ENCODE results near the gene TMEM186. TPM values are rescaled to one million over a fixed set of nuclear protein-coding genes. Genes with fewer than 3 reads are reported as not detected.
"Not testable (repeated sequence)": the region's sequence is repeated elsewhere in the genome, so short reads cannot be mapped to it uniquely, and the experiment has no call there.

Gene TMEM186
- polyA plus RNA-seq, 10 donors, result 8.5 to 11.7 (median 9.6) TPM

DNA sequence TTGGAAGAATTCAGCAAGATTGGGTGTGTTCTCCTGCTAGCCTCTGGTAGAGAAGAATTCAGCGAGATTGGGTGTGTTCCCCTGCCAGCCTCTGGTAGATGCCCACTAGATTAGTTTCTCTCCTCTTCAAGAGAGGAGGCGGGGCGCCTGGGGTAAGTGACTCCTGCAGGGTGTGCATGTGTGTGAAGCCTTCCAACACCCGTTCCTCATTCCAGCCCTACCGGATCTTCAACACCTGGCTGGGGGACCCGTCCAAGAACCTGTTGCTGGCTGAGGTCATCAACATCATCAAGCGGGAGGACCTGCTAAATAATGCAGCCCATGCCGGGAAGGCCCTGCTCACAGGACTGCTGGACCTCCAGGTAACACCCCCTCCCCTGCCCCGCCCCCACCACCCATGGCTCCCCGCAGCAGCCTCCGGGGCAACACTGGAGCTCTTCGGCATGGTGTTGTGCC is 21.3 kb downstream of the TMEM186 start:
- DNase-seq, result no peak

DNA sequence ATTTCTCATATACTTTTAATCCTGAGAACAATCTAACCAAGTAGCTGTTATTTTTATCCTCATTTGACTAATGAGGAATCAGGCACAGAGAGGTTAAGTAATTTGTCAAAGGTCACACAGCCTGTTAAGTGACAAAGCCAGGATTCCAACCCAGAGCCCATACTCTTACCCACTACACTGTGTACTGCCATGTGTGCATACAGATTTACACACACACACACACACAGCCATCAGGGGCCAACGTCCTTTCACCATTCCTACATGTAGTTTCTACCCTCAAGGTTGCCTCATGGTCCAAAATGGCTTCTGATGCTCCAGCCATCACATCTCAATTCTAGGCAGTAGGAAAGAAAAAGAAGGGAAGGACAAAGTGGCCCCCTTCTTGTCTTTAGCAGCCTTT is 22.1 kb downstream of the TMEM186 start:
- DNase-seq, result no peak

DNA sequence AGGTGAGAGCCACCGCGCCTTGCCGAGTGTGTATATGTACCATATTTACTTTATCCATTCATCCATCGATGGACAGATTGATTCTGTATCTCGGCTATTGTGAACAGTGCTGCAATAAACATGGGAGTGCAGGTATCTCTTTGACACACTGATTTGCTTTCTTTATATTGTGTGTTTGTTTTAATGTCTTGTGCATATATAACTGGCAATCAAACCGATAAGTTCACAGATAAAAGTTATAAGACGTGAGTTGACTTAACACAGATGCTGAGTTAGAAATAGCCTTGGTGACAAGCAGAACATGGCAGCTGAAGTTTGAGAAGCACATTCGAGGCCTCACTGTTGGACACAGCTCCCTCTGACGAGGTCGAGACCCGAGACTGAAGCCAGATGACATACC is 23.2 kb downstream of the TMEM186 start:
- DNase-seq, result no peak

DNA sequence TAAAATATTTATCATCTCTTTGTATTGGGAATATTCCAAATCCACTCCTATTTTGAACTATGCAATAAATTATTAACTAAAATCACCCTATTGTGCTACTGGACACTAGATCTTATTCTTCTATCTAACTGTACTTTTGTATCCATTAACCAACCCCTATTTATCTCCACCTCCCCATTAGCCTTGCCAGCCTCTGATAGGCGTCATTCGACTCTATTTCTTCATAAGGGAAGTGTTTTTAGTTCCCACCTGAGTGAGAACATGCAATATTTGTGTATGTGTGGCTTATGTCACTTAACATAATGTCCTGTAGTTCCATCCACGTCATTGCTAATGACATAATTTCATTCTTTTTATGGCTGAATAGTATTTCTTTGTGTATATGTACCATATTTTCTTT is 23.9 kb downstream of the TMEM186 start:
- no peak for DNase-seq

DNA sequence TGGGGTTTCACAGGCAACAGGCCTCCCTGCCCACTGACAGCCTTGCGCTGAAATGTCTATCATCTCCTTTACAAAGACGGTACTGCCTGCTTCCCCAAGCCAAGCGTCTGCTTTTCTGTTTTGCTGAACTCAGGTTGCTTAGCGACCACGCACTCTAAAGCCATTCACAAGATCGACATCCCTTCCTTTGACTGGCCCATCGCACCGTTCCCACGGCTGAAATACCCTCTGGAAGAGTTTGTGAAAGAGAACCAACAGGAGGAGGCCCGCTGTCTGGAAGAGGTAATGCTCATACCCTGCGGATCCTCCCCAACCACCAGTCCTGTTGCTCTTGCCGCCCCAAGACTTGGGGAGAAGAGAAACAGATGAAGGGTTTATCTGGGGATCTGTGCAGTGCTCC is 28.7 kb downstream of the TMEM186 start:
- no peak for DNase-seq

DNA sequence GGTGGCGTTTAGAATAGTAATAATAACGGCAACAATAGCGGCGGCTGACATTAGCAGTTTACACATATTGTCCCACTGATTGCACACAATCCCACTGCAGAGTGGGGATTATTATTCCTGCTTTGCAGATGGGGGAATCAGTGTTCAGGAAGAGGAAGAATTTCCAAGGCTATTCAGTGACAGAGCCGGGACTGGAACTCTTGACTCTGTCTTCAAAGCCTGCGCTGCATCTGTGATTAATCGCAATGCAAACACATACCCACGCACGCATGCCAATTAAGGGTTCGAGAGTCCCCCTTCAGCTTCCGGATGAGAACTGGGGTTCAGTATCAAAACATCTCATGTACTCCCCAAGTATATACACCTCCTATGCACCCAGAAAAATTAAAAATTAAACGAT is 29.2 kb downstream of the TMEM186 start:
- DNase-seq, result no peak

DNA sequence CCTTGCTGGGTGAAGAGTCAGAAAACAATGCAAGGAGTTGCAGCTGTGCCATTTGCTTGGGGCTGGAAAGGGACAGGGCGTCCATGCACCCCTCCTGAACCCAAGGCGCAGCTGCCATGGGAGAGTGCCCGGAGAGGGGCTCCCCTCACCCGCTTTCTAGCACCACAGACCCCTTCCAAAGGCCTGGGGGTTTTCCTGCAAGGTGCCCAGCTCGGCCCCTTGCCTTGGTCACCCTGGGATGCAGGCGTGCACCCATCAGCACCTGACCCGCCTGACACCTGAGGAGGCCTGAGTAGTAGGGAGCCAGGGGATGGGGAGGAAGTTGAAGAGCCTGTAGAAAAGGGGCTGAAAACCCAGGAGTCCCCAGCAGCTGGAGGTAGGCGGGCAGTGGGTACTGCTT is 30.3 kb downstream of the TMEM186 start:
- DNase-seq, result no peak

DNA sequence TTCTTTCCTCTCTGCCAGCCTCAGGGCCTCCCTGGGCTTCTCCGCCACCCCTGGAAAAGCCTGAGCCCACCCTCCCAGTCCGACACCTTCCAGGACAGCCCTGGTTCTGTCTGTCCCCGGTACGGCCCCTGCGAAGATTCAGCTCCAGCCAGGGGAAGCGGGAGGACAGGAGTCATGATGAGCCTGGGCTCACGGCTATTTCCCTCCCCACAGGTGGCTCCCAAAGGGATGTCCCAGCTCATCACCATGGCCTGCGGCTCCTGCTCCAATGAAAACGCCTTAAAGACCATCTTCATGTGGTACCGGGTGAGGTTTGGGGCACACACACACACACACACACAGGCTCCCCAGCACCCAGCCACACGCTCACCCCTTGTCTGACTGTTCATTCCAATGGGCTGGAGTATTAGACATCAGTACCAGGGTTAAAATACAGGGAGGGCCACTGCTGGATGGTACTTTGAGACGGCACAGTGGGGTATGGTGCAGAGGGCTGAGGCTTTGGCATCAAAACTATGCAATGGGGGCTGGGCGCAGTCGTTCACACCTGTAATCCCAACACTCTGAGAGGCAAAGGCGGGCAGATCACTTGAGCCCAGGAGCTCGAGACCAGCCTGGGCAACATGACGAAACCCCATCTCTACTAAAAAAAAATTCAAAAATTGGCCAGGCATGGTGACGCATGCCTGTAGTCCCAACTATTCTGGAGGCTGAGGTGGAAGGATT is 32.8 kb downstream of the TMEM186 start:
- no peak for DNase-seq

DNA sequence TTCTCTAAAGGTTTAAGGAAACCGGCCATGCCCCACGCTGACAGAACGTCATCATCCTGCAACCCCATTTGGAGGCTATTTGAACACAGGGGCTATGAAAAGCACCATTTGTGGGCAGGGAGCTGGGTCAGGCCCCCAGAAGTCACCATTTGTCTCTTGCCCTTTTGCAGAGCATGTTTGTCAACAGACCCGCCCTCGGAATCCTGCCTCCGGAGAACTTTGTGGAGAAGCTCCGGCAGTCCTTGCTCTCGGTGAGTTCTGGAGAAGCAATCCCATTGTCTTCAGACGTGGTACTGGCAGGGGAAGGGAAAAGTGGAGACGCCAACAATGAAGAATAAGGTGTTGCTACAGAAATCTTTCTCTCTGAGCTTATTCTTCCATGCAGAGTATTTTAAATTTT is 33.5 kb downstream of the TMEM186 start:
- no peak for DNase-seq

DNA sequence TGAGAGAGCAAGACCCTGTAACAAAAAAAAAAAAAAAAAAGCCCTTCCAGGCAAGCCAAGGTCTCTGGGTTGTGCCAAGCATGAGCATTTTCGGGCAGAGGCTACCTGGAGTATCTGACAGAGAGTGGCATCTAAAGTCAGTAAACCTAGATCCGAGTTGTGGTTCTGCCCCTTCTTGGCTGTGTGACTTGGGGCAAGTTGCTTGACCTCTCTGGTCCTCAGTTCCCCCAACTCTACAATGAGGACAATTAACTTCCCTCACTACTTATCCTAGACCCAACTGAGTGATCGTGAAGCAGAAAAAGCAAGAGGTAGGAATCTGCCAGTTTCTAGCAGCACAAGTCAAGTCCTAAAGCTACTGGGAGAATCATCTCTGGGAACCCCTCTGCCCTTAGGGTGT is 34.4 kb downstream of the TMEM186 start:
- DNase-seq, result no peak

DNA sequence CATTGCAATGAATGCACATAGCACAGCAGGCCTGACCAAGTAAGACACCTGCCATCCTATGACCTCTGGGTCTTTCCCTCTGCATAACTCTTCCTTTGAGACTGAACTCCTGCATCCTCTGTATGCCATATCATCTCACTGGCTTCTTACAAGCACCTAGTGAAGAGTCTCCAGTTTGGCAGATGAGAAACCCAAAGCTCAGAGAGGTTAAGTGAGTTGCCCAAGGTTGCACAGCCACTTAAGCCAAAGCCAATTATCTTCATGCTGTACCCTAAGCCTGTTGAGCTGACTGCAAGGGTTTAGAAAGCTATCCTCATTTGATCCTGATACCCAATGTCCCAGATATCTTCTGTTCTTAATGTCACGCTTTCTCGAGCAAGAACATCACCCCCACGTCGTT is 35.2 kb downstream of the TMEM186 start:
- DNase-seq, result no peak

DNA sequence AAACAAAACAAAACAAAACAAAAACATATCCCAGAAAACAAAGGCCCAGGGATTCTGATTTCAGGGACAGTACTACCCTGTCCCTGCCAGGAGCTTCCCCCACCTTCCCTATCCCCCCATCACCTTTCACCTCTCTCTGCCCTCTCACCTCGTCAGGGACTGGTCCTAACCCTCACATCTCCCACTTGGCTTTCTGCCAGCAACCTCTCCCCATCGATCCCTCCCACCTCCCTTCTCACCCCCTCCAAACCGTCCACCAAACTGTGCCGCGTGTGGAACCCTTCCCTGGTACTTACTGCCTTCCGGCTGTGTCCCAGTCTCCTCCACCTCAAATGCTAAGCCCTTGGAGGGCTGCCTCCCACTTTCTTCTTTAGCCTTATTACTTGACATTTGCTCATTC is 36.4 kb downstream of the TMEM186 start:
- DNase-seq, result no peak

DNA sequence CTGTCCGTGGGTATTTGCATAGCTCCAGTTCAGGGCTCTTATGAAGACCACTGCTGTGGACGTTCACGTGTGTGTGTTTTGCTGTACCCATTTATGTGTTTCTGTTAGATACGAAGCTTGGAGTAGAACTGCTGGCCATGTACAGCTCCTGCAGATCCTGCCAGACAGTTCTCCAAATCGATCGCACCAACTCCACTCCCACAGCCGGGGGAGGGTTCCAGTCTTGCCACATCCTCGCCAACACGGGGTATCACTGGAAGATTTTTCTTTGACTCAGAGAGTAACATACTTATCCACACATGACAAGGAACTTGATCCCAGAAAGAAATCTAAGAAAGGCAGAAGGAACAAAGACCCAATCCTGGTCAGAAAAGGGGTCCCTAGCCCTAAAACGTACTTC is 37.4 kb downstream of the TMEM186 start:
- DNase-seq, result no peak

DNA sequence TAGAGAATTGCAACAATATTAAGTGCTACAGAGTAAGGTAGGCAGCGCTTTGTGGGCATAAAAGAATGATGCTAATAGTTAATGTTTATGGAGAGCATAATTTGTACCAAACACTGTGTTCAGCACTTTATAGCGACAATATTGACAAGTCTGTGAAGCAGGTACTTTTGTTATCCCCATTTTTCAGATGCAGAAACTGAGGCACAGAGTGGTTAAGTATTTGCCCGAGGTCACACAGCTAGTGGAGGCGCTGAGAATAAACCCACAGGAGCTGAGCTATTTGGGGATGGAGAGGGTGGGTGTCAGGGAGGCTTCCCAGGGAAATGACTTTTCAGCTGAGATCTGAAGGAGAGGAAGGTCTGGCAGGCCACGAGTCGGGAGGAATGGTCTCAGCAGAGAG is 39.4 kb downstream of the TMEM186 start:
- no peak for DNase-seq

DNA sequence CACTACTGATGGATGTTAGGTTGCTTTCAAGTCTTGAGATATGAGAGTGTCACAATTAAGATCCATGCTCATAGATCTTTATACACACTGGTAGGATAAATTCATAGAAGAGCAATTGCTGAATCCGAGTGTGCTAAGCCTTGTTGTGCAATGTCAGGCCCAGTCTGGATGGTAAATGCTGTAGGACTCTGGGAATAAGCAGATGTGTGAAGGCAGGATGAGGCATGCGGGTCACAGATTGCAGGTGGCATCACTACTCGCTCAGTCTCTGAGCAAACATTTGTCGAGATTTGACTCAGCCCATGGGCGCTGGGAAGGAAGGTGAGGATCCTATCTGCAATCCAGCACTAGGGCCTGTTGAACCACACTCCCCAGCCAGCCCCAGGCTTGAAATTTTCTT is 40.7 kb downstream of the TMEM186 start:
- DNase-seq, result no peak

DNA sequence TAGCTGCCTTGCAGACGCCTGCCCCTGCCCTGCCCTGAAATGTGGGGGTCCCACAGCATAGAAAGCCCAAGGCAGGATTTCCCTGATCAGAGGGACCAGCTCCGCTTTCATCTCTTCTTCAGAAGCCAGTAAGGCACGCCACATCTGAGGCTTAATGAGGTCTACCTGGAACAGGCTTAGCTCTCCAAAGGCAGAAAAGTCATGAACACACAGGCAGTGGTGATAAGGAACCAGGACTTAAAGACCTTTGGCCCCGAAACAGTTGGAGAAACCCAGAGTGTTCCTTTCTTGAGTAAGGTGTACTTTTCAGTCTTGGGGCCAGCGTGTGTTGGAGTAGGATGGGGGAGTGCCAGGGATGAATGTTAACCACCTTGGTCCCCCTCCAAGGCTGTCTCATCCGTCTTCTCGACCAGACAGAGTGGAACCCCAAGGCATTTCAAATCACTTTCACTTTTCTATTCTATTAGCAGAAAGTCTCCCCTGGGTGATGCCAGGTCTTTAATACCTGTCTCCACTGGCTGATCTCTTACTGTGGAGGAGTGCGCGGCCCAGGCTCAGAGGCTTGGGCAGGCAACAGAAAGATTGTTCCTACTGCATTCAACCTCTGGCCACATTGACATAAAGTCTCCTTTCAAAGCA is 43.9 kb downstream of the TMEM186 start:
- DNase-seq, result no peak

DNA sequence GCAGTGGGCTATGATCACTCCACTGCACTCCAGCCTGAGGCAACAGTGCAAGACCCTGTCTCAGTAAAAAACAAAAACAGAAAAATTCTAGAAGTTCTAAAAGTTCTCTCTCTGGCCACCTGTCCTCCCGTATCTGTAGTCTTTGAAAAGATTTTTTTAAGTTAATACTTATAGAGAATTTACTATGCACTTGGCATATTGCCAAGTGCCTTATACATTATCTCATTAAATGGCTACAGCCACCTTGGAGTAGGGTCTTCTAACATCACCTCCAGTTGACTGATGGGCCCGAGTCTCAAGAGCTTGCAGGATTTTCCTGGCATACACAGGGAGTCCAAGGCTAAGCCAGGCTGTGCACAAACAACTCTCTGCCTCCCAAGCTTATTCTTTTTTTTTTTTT is 44.7 kb downstream of the TMEM186 start:
- no peak for DNase-seq

DNA sequence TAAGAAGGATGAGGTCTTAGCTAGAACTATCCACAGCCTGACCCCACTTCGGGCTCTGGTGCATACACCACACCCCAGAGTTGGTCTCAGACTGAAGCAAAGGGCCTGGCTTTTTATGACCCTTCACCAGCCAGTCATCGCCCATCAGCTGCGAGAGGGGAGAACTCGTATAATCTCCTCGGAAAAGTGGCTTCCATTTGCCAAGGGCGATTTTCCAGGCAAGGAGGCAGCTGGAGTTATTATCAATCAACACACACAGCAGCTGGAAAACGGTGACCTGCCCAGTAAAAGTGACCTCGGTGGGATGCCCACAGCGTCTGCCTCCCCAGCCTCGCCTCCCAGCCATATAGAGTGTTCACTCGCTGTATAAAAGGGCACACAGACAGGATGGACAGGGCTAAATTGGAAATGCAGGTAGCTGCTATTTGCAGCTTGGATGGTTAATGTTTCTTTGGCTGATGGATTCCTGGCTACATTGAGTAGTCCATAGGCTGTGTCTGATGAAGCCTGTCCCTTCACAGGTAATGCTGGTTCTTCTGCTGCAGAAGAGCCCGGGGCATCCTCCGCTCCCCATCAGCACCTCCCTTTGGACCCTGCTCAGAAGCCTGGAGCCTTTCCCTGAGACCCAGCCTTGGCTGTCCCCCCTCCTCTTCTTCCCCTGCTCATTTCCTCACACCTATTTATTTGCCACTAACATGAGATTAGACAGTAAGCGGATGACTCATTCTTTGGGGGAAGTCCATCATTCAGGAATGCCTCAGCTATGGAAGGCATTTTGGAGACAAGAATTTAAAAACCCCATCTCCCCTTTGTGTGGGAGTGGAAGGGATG is 45.7 kb downstream of the TMEM186 start:
- DNase-seq, result peak in 1 of 3 donors; percentile 68

DNA sequence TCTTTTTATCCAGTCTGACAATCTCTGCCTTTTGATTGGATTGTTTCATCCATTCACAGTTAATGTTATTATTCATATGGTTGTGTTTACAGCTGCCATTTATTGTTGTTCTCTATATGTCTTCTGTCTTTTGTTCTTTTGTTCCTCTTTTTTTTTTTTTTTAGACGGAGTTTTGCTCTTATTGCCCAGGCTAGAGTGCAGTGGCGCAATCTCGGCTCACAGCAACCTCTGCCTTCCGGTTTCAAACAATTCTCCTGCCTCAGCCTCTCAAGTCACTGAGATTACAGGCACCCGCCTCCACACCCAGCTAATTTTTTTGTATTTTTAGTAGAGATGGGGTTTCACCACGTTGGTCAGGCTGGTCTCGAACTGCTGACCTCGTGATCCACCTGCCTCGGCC is 48.5 kb downstream of the TMEM186 start:
- DNase-seq, result not testable (repeated sequence)

All from muscle of back (tissue), 11 donors.